CD8-positive, alpha-beta memory T cell (primary cell): ENCODE data around the gene CPTP. TPM values are rescaled to one million over a fixed set of nuclear protein-coding genes. Genes with fewer than 3 reads are reported as not detected.

Experiments used
- CTCF ChIA-PET: fragments of 350-600 bp; sonication (Branson Sonifier 250); formaldehyde crosslinking; loops from one replicate; lab custom pipeline; 2021; ENCODE audit warnings: antibody characterized with exemption; lab: Charles Lee
- POLR2A ChIA-PET: fragments of 350-600 bp; sonication (Branson Sonifier 250); formaldehyde crosslinking; loops from one replicate; lab custom pipeline; 2021; ENCODE audit warnings: antibody characterized with exemption; lab: Charles Lee
- DNase-seq, 5 donors: peaks; one replicate each; pipeline versions ENCODE4 v3.0.0 to v3.0.0-alpha.2; 2020 to 2022; ENCODE audit warnings: mixed read lengths in 1 of 5
- H3K27ac ChIP-seq: one replicate; pipeline ENCODE4 v1.7.0; 2013; ENCODE audit warnings: low read depth, mild to moderate bottlenecking, low read length, moderate library complexity
- H3K27me3 ChIP-seq: 2 replicates; pipeline ENCODE4 v1.7.0; 2013; ENCODE audit warnings: low read length, mild to moderate bottlenecking; ENCODE audit not compliant: insufficient read depth, poor library complexity, severe bottlenecking
- H3K36me3 ChIP-seq: 2 replicates; pipeline ENCODE4 v1.7.0; 2013; ENCODE audit warnings: mild to moderate bottlenecking, low read length, moderate library complexity; ENCODE audit not compliant: insufficient read depth
- H3K4me1 ChIP-seq: 2 replicates; pipeline ENCODE4 v1.7.0; 2013; ENCODE audit warnings: mild to moderate bottlenecking, low read length, moderate library complexity; ENCODE audit not compliant: insufficient read depth
- H3K4me3 ChIP-seq: 2 replicates; pipeline ENCODE4 v1.7.0; 2013; ENCODE audit warnings: mild to moderate bottlenecking, low read length
- H3K9me3 ChIP-seq: 2 replicates; pipeline ENCODE4 v1.7.0; 2013; ENCODE audit warnings: mild to moderate bottlenecking, low read length
- H3K27ac Mint-ChIP-seq, 8 donors: one replicate each; pipeline ENCODE4 v1.8.0; 2020 to 2021; ENCODE audit warnings: mixed read lengths in 8 of 8, mild to moderate bottlenecking in 6 of 8, inconsistent platforms in 3 of 8, moderate library complexity in 3 of 8
- H3K27me3 Mint-ChIP-seq, 2 donors: one replicate each; pipeline ENCODE4 v1.8.0; 2020 to 2021; ENCODE audit warnings: mixed read lengths in 2 of 2, mild to moderate bottlenecking in 1 of 2, moderate library complexity in 1 of 2
- H3K36me3 Mint-ChIP-seq, 3 donors: one replicate each; pipeline ENCODE4 v1.8.0; 2020 to 2021; ENCODE audit warnings: mixed read lengths in 3 of 3, inconsistent platforms in 1 of 3, mild to moderate bottlenecking in 1 of 3
- H3K4me1 Mint-ChIP-seq, 3 donors: one replicate each; pipeline ENCODE4 v1.8.0; 2020 to 2021; ENCODE audit warnings: mixed read lengths in 3 of 3, inconsistent platforms in 1 of 3, mild to moderate bottlenecking in 1 of 3
- H3K4me3 Mint-ChIP-seq, 7 donors: one replicate each; pipeline ENCODE4 v1.8.0; 2020 to 2021; ENCODE audit warnings: mixed read lengths in 7 of 7, mild to moderate bottlenecking in 6 of 7, moderate library complexity in 4 of 7, inconsistent platforms in 2 of 7
- H3K9me3 Mint-ChIP-seq, 5 donors: one replicate each; pipeline ENCODE4 v1.8.0; 2020 to 2022; ENCODE audit warnings: mixed read lengths in 5 of 5, mild to moderate bottlenecking in 3 of 5, moderate library complexity in 2 of 5, inconsistent platforms in 1 of 5
- polyA plus RNA-seq: library from polyadenylated mRNA; unstranded; fragments of 300-500 nt; fragmentation: Illumina TruSeq; gene quantifications from one replicate; pipeline ENCODE4 v1.2.3, GENCODE V29; 2021
- total RNA-seq, 2 experiments: library from RNA; stranded (reverse); gene quantifications; one replicate each; pipeline ENCODE4 v1.2.3, GENCODE V29; 2021

CPTP gene
- total and polyA plus RNA-seq, 3 experiments from 2014 or later: 17.6 to 23.6 (median 18.3) TPM

- Mint-ChIP-seq H3K27me3 (no peaks in the 10 kb centered on the region), H3K9me3 (no peaks in the 10 kb centered on the region), H3K27ac (no peak overlapping the region), H3K36me3 (no peaks in the 10 kb centered on the region), H3K4me3 (no peak overlapping the region), H3K4me1 (peaks cover 13 to 24% (median 20%) of the 10 kb centered on the region in 3 donors)
- H3K9me3 ChIP-seq: no peaks in the 10 kb centered on the region
- no peak overlapping the region for H3K4me3 ChIP-seq
- peaks cover 27% of the 10 kb centered on the region for H3K4me1 ChIP-seq
- H3K36me3 ChIP-seq: no peaks in the 10 kb centered on the region
- no peak overlapping the region for H3K27ac ChIP-seq
- no peak for DNase-seq
- H3K27me3 ChIP-seq: no peaks in the 10 kb centered on the region
- POLR2A ChIA-PET: no interaction called here
- CTCF ChIA-PET: interaction anchor here (0.8 to 1.5 kb wide), 2 partner anchors 10 to 15 kb away, joined by 3 read pairs; no protein-coding TSS in a partner anchor
Observed at GRCh38 chr1:1302006-1302430, 22.6 kb upstream of the CPTP start.

DNA sequence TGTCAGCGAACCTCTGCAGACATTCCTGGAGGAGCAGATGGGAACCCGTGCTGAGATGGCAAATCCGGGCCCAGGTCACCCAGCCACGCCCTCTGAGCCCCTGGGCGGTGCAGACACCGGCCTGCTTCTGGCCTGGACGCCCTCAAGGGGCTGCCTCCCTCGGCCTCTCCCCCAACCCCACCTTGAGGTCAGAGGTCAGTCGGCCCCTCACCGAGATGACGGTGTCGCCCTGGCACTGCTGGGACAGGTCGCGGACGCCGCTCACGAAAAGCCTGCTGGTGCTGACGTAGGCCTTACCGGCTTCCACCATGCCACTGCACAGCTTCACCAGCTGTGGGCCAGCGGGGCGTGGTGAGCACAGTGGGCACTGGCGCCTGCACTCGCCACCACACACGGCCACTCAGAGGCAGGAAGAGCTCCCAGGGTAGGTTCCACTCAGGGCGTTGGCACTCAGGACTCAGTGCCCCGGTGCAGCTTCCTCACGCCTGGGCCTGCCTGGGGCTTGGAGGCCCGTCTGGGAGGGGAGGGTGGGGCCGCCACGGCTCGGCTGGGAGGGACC lies 21.6 kb upstream of the CPTP start:
- ChIA-PET CTCF (interaction anchor here (0.8 kb wide), 1 partner anchor 16 kb away, joined by 3 read pairs; no protein-coding TSS in a partner anchor), POLR2A (no interaction called here)
- H3K36me3 ChIP-seq: no peaks in the 10 kb centered on the region
- no peak overlapping the region for H3K27ac Mint-ChIP-seq
- no peaks in the 10 kb centered on the region for H3K9me3 Mint-ChIP-seq
- H3K36me3 Mint-ChIP-seq: no peaks in the 10 kb centered on the region
- H3K4me1 ChIP-seq: peaks cover 31% of the 10 kb centered on the region
- H3K27me3 Mint-ChIP-seq: no peaks in the 10 kb centered on the region
- H3K4me3 Mint-ChIP-seq: peak overlapping the region in 1 of 7 donors; percentile 40
- no peak overlapping the region for H3K4me3 ChIP-seq
- no peak for DNase-seq
- peaks cover 15 to 26% (median 22%) of the 10 kb centered on the region in 3 donors for H3K4me1 Mint-ChIP-seq
- H3K27ac ChIP-seq: no peak overlapping the region
- H3K9me3 ChIP-seq: no peaks in the 10 kb centered on the region
- H3K27me3 ChIP-seq: no peaks in the 10 kb centered on the region

DNA sequence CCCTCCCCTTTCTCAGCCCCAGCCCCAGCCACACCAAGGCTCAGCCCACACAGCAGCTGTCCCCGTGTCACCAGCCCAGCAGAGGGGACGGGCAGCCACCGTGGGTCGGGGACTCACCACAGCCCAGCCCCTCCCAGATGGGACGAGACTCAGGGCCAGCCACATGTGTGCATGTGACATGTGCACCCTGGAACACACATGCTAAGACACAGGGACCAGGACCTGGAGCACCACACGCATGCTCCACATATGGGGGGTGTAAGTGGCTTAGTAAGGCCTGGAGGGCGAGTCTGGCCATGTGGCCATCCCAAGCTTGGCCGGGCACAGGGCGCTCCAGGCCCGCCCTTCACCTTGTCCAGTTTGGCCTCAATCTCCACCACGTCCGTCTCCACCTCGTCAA lies 20.9 kb upstream of the CPTP start:
- no peaks in the 10 kb centered on the region for H3K27me3 ChIP-seq
- Mint-ChIP-seq H3K4me3 (no peak overlapping the region), H3K27me3 (no peaks in the 10 kb centered on the region), H3K4me1 (peaks cover 15 to 26% (median 22%) of the 10 kb centered on the region in 3 donors), H3K27ac (peak overlapping the region in 1 of 8 donors; percentile 32), H3K9me3 (no peaks in the 10 kb centered on the region), H3K36me3 (peaks cover 0 to 4% (median 0%) of the 10 kb centered on the region in 3 donors)
- H3K4me3 ChIP-seq: no peak overlapping the region
- peaks cover 31% of the 10 kb centered on the region for H3K4me1 ChIP-seq
- no peak for DNase-seq
- H3K36me3 ChIP-seq: no peaks in the 10 kb centered on the region
- no peaks in the 10 kb centered on the region for H3K9me3 ChIP-seq
- ChIA-PET POLR2A (no interaction called here), CTCF (no interaction called here)
- H3K27ac ChIP-seq: no peak overlapping the region

GRCh38 chr1:1304331-1305299 lies 20.0 kb upstream of the CPTP start:
- Mint-ChIP-seq H3K27ac (peak overlapping the region in 3 of 8 donors; percentile 80 to 94 (median 85)), H3K4me3 (peak overlapping the region in 6 of 7 donors; percentile 47 to 93 (median 86)), H3K27me3 (no peaks in the 10 kb centered on the region), H3K4me1 (peaks cover 15 to 31% (median 22%) of the 10 kb centered on the region in 3 donors), H3K36me3 (peaks cover 0 to 4% (median 0%) of the 10 kb centered on the region in 3 donors), H3K9me3 (no peaks in the 10 kb centered on the region)
- DNase-seq: no peak
- Histone ChIP-seq H3K27ac (peak overlapping the region; percentile 72), H3K4me1 (peaks cover 37% of the 10 kb centered on the region), H3K27me3 (no peaks in the 10 kb centered on the region), H3K4me3 (peak overlapping the region; percentile 56), H3K9me3 (no peaks in the 10 kb centered on the region), H3K36me3 (no peaks in the 10 kb centered on the region)
- ChIA-PET CTCF (interaction anchor here (1.0 to 1.9 kb wide), 7 partner anchors 10 to 201 kb away, joined by 3 to 12 read pairs (median 6); partner anchors contain the start of gene AURKAIP1), POLR2A (interaction anchor here (0.9 to 1.0 kb wide), 2 partner anchors 13 to 31 kb away, joined by 3 read pairs; partner anchors contain the start of gene UBE2J2)

DNA sequence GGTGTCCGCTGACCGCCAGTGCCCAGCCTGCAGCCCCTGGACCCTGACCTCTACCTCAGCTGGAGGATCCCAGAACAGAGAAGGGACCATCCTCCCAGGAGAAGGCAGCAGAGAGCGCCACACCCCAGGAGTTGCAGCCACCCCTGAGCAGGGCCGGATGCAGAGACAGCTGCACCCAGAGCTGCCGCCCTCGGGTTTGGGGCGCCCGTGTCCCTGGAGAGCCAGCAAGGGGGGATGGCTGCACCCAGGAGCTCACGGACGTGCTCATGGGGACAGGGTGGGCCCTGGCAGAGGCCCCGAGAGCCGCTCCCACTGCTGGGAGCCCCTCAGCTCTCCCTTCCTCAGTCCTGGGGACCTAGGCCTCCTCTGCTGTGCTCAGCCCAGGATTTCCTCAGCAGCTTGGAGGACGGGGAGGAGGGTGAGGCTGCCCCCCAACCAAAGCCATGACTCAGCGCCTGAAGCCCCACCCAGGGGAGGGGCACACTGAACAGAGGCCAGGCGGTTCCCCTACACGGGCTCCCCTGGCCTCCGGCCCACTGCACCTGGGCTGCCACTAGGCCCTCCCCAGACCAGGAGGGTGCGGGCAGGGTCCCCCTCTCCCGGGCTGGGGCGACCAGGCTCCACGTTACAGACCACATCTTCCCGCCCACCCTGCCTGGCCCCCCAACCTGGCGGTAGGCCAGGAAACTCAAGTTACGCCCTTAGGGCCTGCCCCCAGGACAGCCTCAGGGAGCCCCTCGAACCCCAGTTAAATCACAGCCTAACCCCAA lies 19.1 kb upstream of the CPTP start:
- H3K9me3 Mint-ChIP-seq: no peaks in the 10 kb centered on the region
- H3K36me3 ChIP-seq: no peaks in the 10 kb centered on the region
- no peaks in the 10 kb centered on the region for H3K27me3 ChIP-seq
- H3K27me3 Mint-ChIP-seq: no peaks in the 10 kb centered on the region
- peaks cover 0 to 5% (median 0%) of the 10 kb centered on the region in 3 donors for H3K36me3 Mint-ChIP-seq
- peaks cover 15 to 38% (median 17%) of the 10 kb centered on the region in 3 donors for H3K4me1 Mint-ChIP-seq
- POLR2A ChIA-PET: interaction anchor here (0.9 to 1.0 kb wide), 2 partner anchors 14 to 32 kb away, joined by 3 read pairs; partner anchors contain the start of gene UBE2J2
- peak overlapping the region; percentile 84 to 93 (median 87) for H3K4me3 Mint-ChIP-seq
- H3K9me3 ChIP-seq: no peaks in the 10 kb centered on the region
- CTCF ChIA-PET: interaction anchor here (1.0 to 1.9 kb wide), 7 partner anchors 9 to 200 kb away, joined by 3 to 12 read pairs (median 6); partner anchors contain the start of gene AURKAIP1
- H3K4me3 ChIP-seq: peak overlapping the region; percentile 62
- peak overlapping the region; percentile 72 for H3K27ac ChIP-seq
- H3K27ac Mint-ChIP-seq: peak overlapping the region in 7 of 8 donors; percentile 73 to 94 (median 85)
- peak; percentile 63 to 87 (median 66) for DNase-seq
- peaks cover 39% of the 10 kb centered on the region for H3K4me1 ChIP-seq

DNA sequence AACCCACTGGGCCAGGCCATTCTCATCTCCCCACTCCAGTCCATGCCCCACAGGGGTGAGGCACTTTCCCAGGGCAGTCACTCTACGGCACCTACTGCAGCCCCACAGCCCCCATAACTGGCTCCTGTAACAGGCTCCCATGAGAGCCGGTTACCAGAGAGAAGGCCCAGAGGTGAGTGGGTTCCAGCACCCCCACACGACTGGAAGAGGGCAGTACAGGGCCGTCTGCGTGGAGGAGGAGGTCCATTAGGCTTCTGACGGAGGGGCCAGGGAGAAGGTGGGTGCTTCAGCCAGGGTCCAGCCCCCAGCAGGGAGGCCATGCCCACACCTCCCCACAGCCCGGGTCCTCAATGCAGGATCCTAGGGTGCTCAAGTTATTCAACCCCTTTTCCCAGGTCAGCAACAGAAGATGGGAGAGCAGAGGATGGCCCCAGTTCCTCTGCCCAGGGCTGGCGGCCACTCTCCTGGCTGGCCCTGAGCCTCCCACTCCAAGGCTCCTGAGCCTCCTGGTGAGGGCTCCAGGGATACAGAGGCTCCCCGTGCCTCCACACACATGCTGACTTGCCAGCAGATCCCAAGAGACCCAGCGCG lies 18.4 kb upstream of the CPTP start:
- Histone ChIP-seq H3K4me3 (peak overlapping the region; percentile 62), H3K9me3 (no peaks in the 10 kb centered on the region), H3K36me3 (no peaks in the 10 kb centered on the region), H3K27me3 (no peaks in the 10 kb centered on the region), H3K27ac (peak overlapping the region; percentile 72), H3K4me1 (peaks cover 39% of the 10 kb centered on the region)
- POLR2A ChIA-PET: no interaction called here
- Mint-ChIP-seq H3K27me3 (no peaks in the 10 kb centered on the region), H3K27ac (peak overlapping the region; percentile 47 to 94 (median 86)), H3K4me3 (peak overlapping the region; percentile 84 to 93 (median 87)), H3K4me1 (peaks cover 15 to 38% (median 17%) of the 10 kb centered on the region in 3 donors), H3K36me3 (peaks cover 0 to 9% (median 0%) of the 10 kb centered on the region in 3 donors), H3K9me3 (no peaks in the 10 kb centered on the region)
- no peak for DNase-seq
- CTCF ChIA-PET: interaction anchor here (1.1 to 1.2 kb wide), 2 partner anchors 42 to 66 kb away, joined by 3 to 7 read pairs; no protein-coding TSS in a partner anchor
